Measurements from ENCODE around the gene STRN4. TPM values are rescaled to one million over a fixed set of nuclear protein-coding genes. Genes with fewer than 3 reads are reported as not detected.

STRN4 gene
- total and polyA plus RNA-seq, 8 donors = 54.2 to 97.9 (median 79.0) TPM

GRCh38 chr19:46788262-46788967, 42.2 kb upstream of the STRN4 start, which contains the start of gene SLC1A5:
Gene SLC1A5 (minus strand): TSS chr19:46788594. CDS start chr19:46787965, 629 bp downstream.
- TF ChIP-seq, protein P1, sequence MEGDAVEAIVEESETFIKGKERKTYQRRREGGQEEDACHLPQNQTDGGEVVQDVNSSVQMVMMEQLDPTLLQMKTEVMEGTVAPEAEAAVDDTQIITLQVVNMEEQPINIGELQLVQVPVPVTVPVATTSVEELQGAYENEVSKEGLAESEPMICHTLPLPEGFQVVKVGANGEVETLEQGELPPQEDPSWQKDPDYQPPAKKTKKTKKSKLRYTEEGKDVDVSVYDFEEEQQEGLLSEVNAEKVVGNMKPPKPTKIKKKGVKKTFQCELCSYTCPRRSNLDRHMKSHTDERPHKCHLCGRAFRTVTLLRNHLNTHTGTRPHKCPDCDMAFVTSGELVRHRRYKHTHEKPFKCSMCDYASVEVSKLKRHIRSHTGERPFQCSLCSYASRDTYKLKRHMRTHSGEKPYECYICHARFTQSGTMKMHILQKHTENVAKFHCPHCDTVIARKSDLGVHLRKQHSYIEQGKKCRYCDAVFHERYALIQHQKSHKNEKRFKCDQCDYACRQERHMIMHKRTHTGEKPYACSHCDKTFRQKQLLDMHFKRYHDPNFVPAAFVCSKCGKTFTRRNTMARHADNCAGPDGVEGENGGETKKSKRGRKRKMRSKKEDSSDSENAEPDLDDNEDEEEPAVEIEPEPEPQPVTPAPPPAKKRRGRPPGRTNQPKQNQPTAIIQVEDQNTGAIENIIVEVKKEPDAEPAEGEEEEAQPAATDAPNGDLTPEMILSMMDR (IDR thresholded peaks at IDR 0.05) = no peak
- H3K4me1 ChIP-seq = peaks cover 25 to 43% of the 10 kb centered on the region in 2 donors
- peak; percentile 91 to 98 (median 96) for DNase-seq
- no peaks in the 10 kb centered on the region for H3K27me3 ChIP-seq
- H3K4me3 ChIP-seq = peak within 1 kb of the TSS; percentile 65 to 91
- intact Hi-C loops (cut with DNase I) = no loop called here
- peak within 1 kb of the TSS; percentile 85 to 93 for H3K27ac ChIP-seq
- peaks cover 0 to 6% of the 10 kb centered on the region in 2 donors for H3K36me3 ChIP-seq
- peak; percentile 86 for ATAC-seq
- H3K9me3 ChIP-seq = no peaks in the 10 kb centered on the region

- TF ChIP-seq, protein P1 (IDR thresholded peaks at IDR 0.05) = no peak
- intact Hi-C loops (cut with DNase I) = no loop called here
- H3K9me3 ChIP-seq = no peaks in the 10 kb centered on the region
- H3K4me3 ChIP-seq = peak overlapping the region; percentile 65 to 91
- DNase-seq (peak; percentile 47 to 91 (median 66)), ATAC-seq (peak; percentile 28)
- peaks cover 0 to 14% of the 10 kb centered on the region in 2 donors for H3K36me3 ChIP-seq
- H3K27me3 ChIP-seq = no peaks in the 10 kb centered on the region
- peak overlapping the region; percentile 85 to 93 for H3K27ac ChIP-seq
- H3K4me1 ChIP-seq = peaks cover 25 to 45% of the 10 kb centered on the region in 2 donors
Observed at GRCh38 chr19:46787331-46788261, 41.3 kb upstream of the STRN4 start.

- peaks cover 0 to 20% of the 10 kb centered on the region in 2 donors for H3K36me3 ChIP-seq
- DNase-seq = no peak
- peak overlapping the region; percentile 85 to 93 for H3K27ac ChIP-seq
- H3K4me1 ChIP-seq = peaks cover 25 to 45% of the 10 kb centered on the region in 2 donors
- intact Hi-C loops (cut with DNase I) = no loop called here
- no peaks in the 10 kb centered on the region for H3K9me3 ChIP-seq
- H3K4me3 ChIP-seq = peak overlapping the region; percentile 65 to 91
- ATAC-seq = no peak
- H3K27me3 ChIP-seq = no peaks in the 10 kb centered on the region
- TF ChIP-seq, protein P1 (IDR thresholded peaks at IDR 0.05) = no peak
Observed at GRCh38 chr19:46787040-46787330, 40.7 kb upstream of the STRN4 start.

DNA sequence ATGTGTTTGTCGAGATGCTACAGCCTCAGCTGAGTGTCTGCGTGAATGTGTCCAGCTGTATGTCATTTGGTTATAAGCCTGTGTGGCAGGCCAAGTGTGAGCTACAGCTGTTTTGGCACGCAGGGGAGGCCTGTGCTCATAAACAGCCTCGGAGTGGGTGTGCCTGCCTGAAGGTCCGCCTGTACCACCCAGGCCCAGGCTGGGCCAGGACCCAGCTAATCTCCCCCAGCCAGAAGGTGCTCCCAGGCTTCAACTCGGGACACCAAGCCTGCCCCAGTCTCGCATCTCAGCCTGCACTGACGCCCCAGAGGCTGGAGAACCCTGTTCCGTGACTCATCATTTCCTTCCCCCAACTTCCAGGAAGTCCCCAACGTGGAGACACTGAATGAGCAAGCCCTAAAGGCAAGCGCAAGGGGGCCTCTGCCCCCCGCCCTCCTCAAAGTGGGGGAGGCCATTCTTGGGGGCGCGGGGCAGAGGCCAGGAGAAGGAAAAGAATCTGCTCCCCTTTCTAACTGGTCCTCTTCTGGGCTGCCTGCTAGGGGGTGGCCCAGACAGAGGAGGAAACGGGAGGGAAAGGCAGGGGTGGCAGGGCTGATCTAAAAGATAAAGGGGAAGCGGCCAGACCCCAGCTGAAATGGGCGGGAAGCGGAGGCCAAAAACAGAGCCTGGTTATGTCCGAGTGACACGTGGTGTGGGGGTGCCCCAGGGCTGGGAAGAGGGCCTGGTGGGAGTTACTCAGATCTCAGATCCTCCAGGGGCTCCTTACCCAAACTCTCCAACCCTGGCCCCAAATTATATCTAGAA, 40.2 kb upstream of the STRN4 start:
- peak overlapping the region; percentile 85 to 93 for H3K27ac ChIP-seq
- H3K4me1 ChIP-seq = peaks cover 25 to 45% of the 10 kb centered on the region in 2 donors
- H3K36me3 ChIP-seq = peaks cover 0 to 26% of the 10 kb centered on the region in 2 donors
- TF ChIP-seq, protein P1 (IDR thresholded peaks at IDR 0.05) = no peak
- DNase-seq (peak; percentile 80 to 97 (median 92)), ATAC-seq (peak; percentile 51)
- intact Hi-C loops (cut with DNase I) = no loop called here
- no peaks in the 10 kb centered on the region for H3K9me3 ChIP-seq
- H3K27me3 ChIP-seq = no peaks in the 10 kb centered on the region
- H3K4me3 ChIP-seq = peak overlapping the region; percentile 65 to 91

Data from left lung (tissue), 10 donors.